ENCODE data around the gene UBAP1L.
"Not testable (repeated sequence)": the region's sequence is repeated elsewhere in the genome, so short reads cannot be mapped to it uniquely, and the experiment has no call there.

Gene UBAP1L

GRCh38 chr15:65082303-65082953, 32.6 kb downstream of the UBAP1L start:
- DNase-seq: no peak

GRCh38 chr15:65081758-65082157, 33.2 kb downstream of the UBAP1L start:
- no peak for DNase-seq

- DNase-seq: no peak
These were observed 33.7 kb downstream of the UBAP1L start for GRCh38 chr15:65081270-65081669.

- DNase-seq: no peak
These were observed 35.4 kb downstream of the UBAP1L start for GRCh38 chr15:65079580-65079979.

DNA sequence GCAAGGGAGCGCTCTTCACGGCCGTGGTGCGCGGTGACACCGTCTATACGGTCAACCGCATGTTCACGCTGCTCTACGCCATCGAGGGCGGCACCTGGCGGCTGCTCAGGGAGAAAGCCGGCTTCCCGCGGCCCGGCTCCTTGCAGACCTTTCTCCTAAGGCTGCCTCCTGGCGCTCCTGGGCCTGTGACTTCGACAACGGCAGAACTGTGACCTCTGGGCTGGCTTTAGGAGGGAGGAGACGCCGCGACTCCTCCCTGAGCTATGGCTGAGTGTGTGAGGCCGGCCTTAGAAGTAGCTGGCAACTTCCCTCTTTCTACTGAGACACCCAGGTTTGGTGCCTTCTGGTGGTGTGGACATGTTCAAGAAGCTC, 37.0 kb downstream of the UBAP1L start:
- peak; percentile 16 for DNase-seq

GRCh38 chr15:65077291-65077980, 37.6 kb downstream of the UBAP1L start:
- no peak for DNase-seq

GRCh38 chr15:65076486-65077290, 38.3 kb downstream of the UBAP1L start, which contains the start of gene KBTBD13:
TSS of gene KBTBD13 (plus strand) at chr15:65076746. CDS start at chr15:65076816, 70 bp downstream.
- DNase-seq: no peak

DNA sequence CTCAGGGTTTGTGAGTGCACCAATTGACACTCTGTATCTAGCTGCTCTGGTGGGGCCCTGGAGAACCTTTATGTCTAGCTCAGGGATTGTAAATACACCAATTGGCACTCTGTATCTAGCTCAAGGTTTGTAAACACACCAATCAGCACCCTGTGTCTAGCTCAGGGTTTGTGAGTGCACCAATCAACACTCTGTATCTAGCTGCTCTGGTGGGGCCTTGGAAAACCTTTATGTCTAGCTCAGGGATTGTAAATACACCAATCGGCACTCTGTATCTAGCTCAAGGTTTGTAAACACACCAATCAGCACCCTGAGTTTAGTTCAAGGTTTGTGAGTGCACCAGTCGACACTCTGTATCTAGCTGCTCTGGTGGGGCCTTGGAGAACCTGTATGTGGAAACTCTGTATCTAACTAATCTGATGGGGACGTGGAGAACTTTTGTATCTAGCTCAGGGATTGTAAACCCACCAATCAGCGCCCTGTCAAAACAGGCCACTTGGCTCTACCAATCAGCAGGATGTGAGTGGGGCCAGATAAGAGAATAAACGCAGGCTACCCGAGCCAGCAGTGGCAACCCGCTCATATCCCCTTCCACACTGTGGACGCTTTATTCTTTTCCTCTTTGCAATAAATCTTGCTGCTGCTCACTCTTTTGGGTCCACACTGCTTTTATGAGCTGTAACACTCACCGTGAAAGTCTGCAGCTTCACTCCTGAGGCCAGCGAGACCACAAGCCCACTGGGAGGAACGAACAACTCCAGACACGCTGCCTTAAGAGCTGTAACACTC, 39.2 kb downstream of the UBAP1L start:
- DNase-seq: not testable (repeated sequence)

DNA sequence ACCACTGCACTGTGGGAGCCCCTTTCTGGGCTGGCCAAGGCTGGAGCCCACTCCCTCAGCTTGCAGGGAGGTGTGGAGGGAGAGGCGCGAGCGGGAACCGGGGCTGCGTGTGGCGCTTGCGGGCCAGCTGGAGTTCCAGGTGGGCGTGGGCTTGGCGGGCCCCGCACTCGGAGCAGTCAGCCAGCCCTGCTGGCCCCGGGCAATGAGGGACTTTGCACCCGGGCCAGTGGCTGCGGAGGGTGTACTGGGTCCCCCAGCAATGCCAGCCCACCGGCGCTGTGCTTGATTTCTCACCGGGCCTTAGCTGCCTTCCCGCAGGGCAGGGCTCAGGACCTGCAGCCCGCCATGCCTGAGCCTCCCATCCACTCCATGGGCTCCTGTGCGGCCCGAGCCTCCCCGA, 40.1 kb downstream of the UBAP1L start:
- not testable (repeated sequence) for DNase-seq

DNA sequence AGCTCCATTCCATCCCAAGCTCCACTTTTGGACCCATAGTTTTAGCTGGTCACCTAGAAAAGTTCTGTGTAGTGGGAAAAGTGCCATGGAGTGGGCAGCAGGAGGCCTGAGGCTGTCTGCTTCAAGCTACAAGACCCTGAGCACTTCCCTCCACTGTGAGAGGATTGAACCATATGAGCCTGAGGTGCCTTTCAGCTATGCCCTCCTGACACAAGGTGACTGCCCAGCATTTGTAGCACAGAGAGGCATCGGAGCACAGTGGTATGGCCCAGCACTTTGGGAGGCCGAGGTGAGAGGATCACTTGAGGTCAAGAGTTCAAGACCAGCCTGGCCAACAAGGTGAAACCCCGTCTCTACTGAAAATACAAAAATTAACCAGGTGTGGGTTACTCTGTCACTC, 42.4 kb downstream of the UBAP1L start:
- DNase-seq: no peak

DNA sequence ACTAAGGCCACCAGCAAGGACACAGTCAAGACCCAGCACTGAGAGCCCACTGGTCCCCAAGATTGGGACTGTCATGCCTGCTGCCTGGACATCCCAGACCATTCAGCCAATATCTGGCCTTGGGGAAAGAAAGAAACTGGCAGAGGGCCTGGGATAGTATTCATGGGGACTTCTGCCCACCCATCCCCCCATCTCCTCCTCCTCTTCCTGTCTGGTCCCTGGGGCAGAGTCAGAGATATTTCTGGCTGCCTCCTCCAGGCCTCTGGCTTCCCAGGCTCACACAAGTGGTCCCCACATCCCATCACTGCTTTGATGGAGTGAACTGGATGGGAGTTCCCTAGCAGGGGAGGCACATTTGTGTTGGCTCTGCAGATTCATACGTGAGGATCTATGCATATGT, 43.0 kb downstream of the UBAP1L start:
- DNase-seq: no peak

DNA sequence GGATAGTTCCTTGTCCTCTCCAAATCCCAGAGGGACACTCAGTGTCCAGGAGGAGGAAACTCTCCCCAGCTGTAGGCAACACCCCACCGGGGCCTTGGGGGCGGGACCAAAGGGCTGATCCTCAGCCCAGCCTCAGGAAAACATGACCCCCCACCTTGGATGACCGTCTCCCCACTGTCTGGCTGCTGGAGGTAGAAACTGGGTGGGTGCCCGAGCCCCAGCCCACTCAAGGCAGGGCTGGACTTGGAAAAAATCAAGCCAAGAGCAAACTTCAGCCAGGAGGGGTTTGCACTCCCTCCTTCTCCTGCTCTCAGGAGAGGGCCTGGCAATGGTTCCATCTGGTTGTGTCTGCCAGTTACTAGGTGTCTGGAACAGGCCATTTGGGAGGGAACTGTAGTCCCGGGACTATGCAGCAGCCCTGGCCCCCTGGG, 43.6 kb downstream of the UBAP1L start:
- DNase-seq: no peak

GRCh38 chr15:65069779-65070546, 45.0 kb downstream of the UBAP1L start:
- DNase-seq: no peak

DNA sequence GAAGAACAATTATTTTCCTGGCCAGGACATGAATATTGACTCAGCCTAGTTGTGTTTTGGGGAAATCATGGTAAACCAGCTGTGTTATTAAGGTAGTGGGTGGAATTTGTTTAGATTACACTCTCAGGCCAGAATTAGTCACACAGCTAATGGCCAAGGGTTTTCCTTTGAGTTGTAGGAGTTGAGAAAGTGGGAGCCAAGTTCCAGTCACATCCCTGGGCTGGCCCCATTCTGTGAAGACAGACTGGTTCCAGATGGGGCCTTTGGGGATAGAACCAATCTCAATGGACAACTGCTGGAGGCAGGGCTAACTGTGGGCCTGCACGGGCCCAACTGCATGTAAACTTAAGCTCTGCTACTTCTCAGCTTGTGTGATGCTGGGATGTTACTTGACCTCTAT, 45.8 kb downstream of the UBAP1L start:
- DNase-seq: no peak

GRCh38 chr15:65068403-65068788, 46.6 kb downstream of the UBAP1L start:
- DNase-seq: no peak

DNA sequence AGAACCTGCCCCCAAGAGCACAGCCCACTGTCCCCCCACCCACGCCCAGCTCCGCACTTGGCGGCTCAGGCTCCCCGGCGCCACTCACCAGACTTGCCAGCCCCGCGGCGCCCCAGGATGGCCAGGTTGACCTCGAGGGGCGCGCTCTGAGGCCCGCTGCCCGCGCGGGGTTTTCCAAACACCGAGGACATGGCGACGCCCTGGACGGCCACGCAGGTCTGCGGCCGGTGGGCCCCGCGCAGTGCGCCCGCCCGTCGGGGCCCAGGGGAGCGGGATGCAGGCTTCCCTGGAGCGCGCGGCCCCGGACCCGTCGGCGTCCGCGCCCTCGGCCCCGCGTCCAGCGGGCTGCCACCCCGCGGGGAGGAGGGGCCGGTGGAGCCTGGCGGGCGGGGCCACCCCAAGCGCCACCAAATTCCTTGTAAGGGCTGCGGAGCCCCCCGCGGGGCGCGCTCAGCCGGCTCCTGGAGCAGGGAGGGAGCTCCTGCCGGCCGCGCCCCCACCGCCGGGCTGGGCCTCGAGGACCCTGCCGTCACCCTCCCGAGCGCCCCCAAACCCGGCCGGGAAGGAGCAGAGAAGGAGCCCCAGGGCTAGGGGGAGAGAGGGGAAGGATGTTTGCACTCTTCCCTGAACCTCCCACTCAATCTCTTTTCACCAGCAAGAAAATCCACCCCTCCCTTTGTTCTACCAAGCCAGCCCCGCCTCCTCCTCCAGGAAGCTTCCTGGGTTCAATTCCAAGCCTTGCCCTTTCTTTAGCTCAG, 47.2 kb downstream of the UBAP1L start, which contains the start of gene RASL12:
Gene RASL12 (minus strand): TSS at position 347 of the 758 bp plus-strand sequence. CDS start 156 bp downstream, at position 191.
- DNase-seq: no peak

GRCh38 chr15:65067317-65067644, 47.7 kb downstream of the UBAP1L start:
- DNase-seq: no peak

DNA sequence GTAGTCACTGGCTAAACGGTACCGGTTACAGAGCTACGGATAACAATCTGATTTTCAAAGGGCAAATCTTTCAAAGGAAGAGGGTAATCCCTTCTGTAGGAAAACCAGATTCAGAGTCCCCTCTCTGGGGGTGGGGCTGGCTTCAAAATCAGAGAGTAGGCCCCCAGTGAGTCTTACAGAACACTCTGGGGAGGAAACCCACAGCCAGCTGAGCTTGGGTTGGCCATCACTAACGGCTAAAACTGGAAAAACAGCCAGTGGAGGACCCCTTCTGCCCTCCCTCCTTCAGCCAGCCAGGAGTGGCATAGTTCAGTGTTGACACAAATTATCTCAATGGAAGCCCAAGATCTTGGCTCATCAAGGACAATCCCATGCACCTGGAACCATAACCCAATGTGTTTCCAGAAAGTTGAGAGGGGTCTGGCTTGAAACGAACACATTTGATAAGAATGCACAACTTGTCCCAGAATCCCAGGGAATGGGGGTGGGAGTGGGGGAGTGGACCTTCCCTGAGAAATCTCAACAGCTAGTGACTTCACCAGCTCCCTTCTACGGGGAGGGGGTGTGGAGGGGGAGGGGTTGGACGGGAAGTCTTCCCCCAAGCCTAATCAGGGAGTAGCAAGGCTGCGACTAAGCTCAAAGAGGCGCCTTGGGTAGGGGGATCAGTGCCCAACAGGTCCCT, 48.2 kb downstream of the UBAP1L start:
- DNase-seq: no peak

DNA sequence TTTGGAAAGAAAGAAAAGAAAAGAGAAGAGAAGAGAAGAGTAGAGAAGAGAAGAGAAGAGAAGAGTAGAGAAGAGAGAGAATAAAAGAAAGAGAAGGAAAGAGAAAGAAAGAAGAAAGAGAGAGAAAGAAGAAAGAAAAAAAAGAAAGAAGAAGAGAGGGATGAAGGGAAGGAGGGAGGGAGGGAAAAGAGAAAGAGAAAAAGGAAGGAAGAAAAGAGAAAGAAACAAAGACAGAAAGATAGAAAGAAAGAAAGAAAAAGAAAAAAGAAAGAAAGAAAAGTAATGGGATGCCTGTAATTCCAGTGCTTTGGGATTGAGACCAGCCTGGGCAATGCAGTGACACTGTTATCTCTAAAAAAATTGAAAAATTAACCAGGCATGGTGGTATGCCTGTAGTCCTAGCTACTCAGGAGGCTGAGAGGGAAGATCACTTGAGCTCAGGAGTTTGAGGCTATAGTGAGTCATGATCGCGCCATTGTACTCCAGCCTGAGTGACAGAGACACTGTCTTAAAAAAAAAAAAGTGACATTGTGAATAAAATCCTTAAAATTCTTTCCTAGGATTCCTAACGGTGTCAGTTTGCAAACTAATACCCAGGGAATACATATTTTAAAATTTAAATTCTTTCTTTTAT, 48.9 kb downstream of the UBAP1L start:
- DNase-seq: no peak

GRCh38 chr15:65062726-65063125, 52.3 kb downstream of the UBAP1L start:
- DNase-seq: no peak
